Heart left ventricle (tissue), 16 donors: ENCODE data around the gene LRRC37B. TPM values are rescaled to one million over a fixed set of nuclear protein-coding genes. Genes with fewer than 3 reads are reported as not detected.
"Not testable (repeated sequence)": the region's sequence is repeated elsewhere in the genome, so short reads cannot be mapped to it uniquely, and the experiment has no call there.

Source experiments
- ATAC-seq, 4 donors: fragments of 200-7000 bp; cut with Tn5 transposase; one replicate each; pipeline ENCODE4 v1.9.1; 2020 to 2022; ENCODE audit warnings: moderate library complexity in 4 of 4, mild to moderate bottlenecking in 3 of 4, moderate number of reproducible peaks in 1 of 4
- DNase-seq, 5 donors: peaks; one replicate each; pipeline ENCODE4 v3.0.0-alpha.2; 2020
- H3K27ac ChIP-seq, 12 donors: fragments of 200-600 bp; sonication (generic) in 4 of 12; one replicate each; pipeline versions ENCODE4 v1.5.0 to v1.8.0; 2016 to 2022; ENCODE audit warnings: mild to moderate bottlenecking in 2 of 12
- H3K27me3 ChIP-seq, 9 donors: fragments of 200-600 bp; sonication (generic) in 2 of 9; one replicate each; pipeline versions ENCODE4 v1.5.1 to v1.8.0; 2016 to 2022; ENCODE audit warnings: mild to moderate bottlenecking in 3 of 9
- H3K36me3 ChIP-seq, 9 donors: fragments of 200-600 bp; sonication (generic) in 2 of 9; one replicate each; pipeline versions ENCODE4 v1.5.0 to v1.8.0; 2018 to 2022; ENCODE audit warnings: mild to moderate bottlenecking in 2 of 9
- H3K4me1 ChIP-seq, 12 donors: fragments of 200-600 bp; sonication (generic) in 4 of 12; one replicate each; pipeline versions ENCODE4 v1.5.0 to v1.8.0; 2016 to 2022; ENCODE audit warnings: mild to moderate bottlenecking in 3 of 12
- H3K4me3 ChIP-seq, 12 donors: fragments of 200-600 bp; sonication (generic) in 4 of 12; one replicate each; pipeline versions ENCODE4 v1.5.0 to v1.8.0; 2017 to 2022; ENCODE audit warnings: mild to moderate bottlenecking in 9 of 12, moderate library complexity in 4 of 12
- H3K9me3 ChIP-seq, 12 donors: fragments of 200-600 bp; sonication (generic) in 4 of 12; one replicate each; pipeline versions ENCODE4 v1.5.0 to v1.8.0; 2016 to 2022; ENCODE audit warnings: mild to moderate bottlenecking in 1 of 12
- POLR2A ChIP-seq, 2 donors: fragments of 450-650 bp; IDR thresholded peaks; one replicate each; pipeline ENCODE4 v1.6.1; 2017; ENCODE audit warnings: antibody characterized with exemption in 2 of 2, mild to moderate bottlenecking in 2 of 2, moderate library complexity in 2 of 2
- WGBS, 4 donors: extraction: QIAGEN DNeasy Blood & Tissue Kit in 2 of 4; methylation state at CpG; one replicate each; pipeline versions ENCODE4 v1.1.5 to v1.1.7; 2013 to 2018; 5-methylcytosine and 5-hydroxymethylcytosine counted together
- intact Hi-C, 10 donors: fragments of 100-400 bp; cut with DNase I; formaldehyde crosslinking; loops; one replicate each; pipeline versions ENCODE4 v1.11.1 to v1.14.2; 2022
- polyA plus RNA-seq, 2 donors: library from polyadenylated mRNA; stranded (reverse); fragments of 200-250 nt; gene quantifications; one replicate each; pipeline ENCODE4 v1.2.3, GENCODE V29; 2013
- total RNA-seq, 9 donors: library from RNA; depleted of rRNA in 2 of 9; stranded (reverse); fragments of >200 nt in 2 of 9; fragmentation: NEBNext Ultra II Directional in 3 of 9; extraction: Animal tissue kit (Norgen Biotek cat#: 25700) in 3 of 9; gene quantifications; one replicate each; pipeline versions ENCODE4 v1.1.0 to v1.2.4, GENCODE V29; 2016 to 2023
- TF ChIP-seq, protein P1 (sequence below), 12 donors: fragments of 200-600 bp; sonication (generic) in 4 of 12; IDR thresholded peaks; one replicate each; pipeline versions ENCODE4 v1.5.0 to v1.8.0; 2018 to 2022; ENCODE audit warnings: antibody characterized with exemption in 12 of 12, mild to moderate bottlenecking in 5 of 12
- donor health status: ischemic (EF 13 %, LVEDD 7.1; RV severe dilation, severe dysfunction).
- donor health status: healthy with polysubstance abuse.
- donor health status: DM: no; HTN: yes; CAD: no.
- donor health status: DM: no; HTN: no; CAD: no.
- donor health status: ischemic (EF 25% LVEDD 6.9; RV normal size, moderate dysfunction).
- donor health status: ischemic (EF 25% LVEDD 5.7; RV mildly dilated, moderate dysfunction).
- donor health status: healthy.
- donor health status: DM: yes; HTN: yes; CAD: no.
- donor health status: ischemic (EF 35%, LVEDD 5.7; RV mildly dilated, moderate dysfunction).
- donor health status: nonischemic (EF 11% LVEDD 7.7; RV severe dilation, severe dysfunction).
- donor health status: DM: yes; HTN: yes; CAD: no.
- donor health status: PGD.
- donor health status: ischemic (EF 29% LVEDD 5.4; RV normal size, mild dysfunction).
- donor health status: nonischemic (EF 23%, LVEDD 6.1; RV moderate dilation, normal function).

LRRC37B gene
- total and polyA plus RNA-seq, 11 donors = 2.3 to 10.6 (median 3.2) TPM

DNA sequence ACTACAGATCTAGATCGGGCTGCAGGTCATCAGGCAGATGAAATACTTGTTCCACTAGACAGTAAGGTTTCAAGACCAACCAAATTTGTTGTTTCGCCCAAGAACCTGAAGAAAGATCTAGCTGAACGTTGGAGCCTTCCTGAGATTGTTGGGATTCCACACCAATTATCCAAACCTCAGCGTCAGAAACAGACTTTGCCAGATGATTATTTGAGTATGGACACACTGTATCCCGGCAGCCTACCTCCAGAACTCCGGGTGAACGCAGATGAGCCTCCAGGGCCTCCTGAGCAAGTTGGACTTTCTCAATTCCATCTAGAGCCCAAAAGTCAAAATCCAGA is 14.4 kb downstream of the LRRC37B start:
- H3K27me3 ChIP-seq = no peaks in the 10 kb centered on the region
- no peak overlapping the region for H3K4me3 ChIP-seq
- WGBS, 4 donors = 90 to 94% (median 92%) methylated on average over 7 of the region's 7 CpGs
- no peak overlapping the region for H3K27ac ChIP-seq
- no peak for ATAC-seq
- H3K4me1 ChIP-seq = peaks cover 0 to 7% (median 0%) of the 10 kb centered on the region in 12 donors
- H3K36me3 ChIP-seq = peaks cover 0 to 41% (median 29%) of the 10 kb centered on the region in 9 donors
- H3K9me3 ChIP-seq = no peaks in the 10 kb centered on the region
- no peak for DNase-seq
- intact Hi-C loops = no loop called here
- TF ChIP-seq, protein P1, sequence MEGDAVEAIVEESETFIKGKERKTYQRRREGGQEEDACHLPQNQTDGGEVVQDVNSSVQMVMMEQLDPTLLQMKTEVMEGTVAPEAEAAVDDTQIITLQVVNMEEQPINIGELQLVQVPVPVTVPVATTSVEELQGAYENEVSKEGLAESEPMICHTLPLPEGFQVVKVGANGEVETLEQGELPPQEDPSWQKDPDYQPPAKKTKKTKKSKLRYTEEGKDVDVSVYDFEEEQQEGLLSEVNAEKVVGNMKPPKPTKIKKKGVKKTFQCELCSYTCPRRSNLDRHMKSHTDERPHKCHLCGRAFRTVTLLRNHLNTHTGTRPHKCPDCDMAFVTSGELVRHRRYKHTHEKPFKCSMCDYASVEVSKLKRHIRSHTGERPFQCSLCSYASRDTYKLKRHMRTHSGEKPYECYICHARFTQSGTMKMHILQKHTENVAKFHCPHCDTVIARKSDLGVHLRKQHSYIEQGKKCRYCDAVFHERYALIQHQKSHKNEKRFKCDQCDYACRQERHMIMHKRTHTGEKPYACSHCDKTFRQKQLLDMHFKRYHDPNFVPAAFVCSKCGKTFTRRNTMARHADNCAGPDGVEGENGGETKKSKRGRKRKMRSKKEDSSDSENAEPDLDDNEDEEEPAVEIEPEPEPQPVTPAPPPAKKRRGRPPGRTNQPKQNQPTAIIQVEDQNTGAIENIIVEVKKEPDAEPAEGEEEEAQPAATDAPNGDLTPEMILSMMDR (IDR thresholded peaks at IDR 0.05) = no peak
- no peak for TF ChIP-seq POLR2A (IDR thresholded peaks at IDR 0.05)

DNA sequence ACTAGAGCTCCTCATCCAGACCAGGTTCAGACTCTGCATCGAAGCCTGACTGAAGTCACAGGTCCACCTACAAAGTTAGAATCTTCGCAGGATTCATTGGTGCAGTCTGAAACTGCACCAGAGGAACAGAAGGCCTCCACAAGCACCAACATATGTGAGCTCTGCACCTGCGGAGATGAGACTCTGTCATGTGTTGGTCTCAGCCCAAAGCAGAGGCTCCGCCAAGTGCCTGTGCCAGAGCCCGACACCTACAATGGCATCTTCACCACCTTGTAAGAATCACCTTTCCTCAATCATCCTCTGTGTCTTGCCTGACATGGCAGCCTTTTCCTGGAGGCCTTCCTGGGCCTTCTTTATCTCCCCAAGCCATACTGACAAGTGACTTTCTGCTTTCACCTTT is 15.4 kb downstream of the LRRC37B start:
- H3K36me3 ChIP-seq = peaks cover 0 to 39% (median 26%) of the 10 kb centered on the region in 9 donors
- H3K27ac ChIP-seq, H3K4me3 ChIP-seq, ATAC-seq, intact Hi-C loops, H3K9me3 ChIP-seq, H3K4me1 ChIP-seq, H3K27me3 ChIP-seq, DNase-seq: not testable (repeated sequence)
- 98 to 100% (median 100%) methylated on average over 2 to 5 of the region's 5 CpGs for WGBS, 4 donors

DNA sequence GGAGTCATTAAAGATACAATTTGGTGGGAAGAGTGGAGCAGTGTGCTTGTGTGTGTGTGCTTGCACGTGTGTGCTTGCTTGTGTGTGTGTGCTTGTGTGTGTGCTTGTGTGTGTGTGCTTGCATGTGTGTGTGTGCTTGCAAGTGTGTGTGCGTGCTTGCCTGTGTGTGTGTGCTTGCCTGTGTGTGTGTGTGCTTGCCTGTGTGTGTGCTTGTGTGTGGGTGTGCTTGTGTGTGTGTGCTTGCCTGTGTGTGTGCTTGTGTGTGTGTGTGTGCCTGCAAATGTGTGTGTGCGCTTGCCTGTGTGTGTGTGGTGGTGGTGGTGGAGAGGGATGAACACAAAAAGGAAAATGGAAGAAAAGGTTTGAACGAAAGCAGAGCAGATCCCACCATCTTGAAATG is 20.1 kb downstream of the LRRC37B start:
- H3K27me3 ChIP-seq, H3K4me3 ChIP-seq, ATAC-seq, H3K4me1 ChIP-seq, H3K9me3 ChIP-seq, DNase-seq, H3K27ac ChIP-seq, intact Hi-C loops: not testable (repeated sequence)
- peaks cover 0 to 20% (median 5%) of the 10 kb centered on the region in 9 donors for H3K36me3 ChIP-seq
- 94 to 95% (median 94%) methylated on average over 4 of the region's 4 CpGs for WGBS, 4 donors

DNA sequence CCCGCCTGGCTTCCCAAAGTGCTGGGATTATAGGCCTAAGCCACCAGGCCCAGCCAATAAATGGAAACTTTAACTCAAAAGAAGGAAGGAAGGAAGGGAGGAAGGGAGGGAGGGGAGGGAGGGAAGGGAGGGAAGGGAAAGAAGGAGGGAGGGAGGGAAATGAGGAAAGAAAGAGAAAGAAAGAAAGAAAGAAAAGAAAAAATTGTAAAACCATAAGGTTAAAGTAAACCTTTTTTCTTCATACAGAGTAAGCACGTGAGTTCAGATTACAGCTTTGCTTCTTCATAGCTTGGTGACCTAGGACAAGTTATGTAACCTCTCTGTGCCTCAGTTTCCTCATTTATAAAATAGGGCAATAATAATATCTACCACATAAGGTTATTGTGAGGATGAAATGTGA is 26.0 kb downstream of the LRRC37B start:
- H3K27me3 ChIP-seq = no peaks in the 10 kb centered on the region
- DNase-seq = no peak
- no peaks in the 10 kb centered on the region for H3K4me1 ChIP-seq
- no peaks in the 10 kb centered on the region for H3K9me3 ChIP-seq
- H3K36me3 ChIP-seq = peaks cover 0 to 63% (median 42%) of the 10 kb centered on the region in 9 donors
- no peak for ATAC-seq
- no peak overlapping the region for H3K4me3 ChIP-seq
- intact Hi-C loops = no loop called here
- no peak overlapping the region for H3K27ac ChIP-seq
- 94 to 99% (median 95%) methylated on average over 2 of the region's 2 CpGs for WGBS, 4 donors
- TF ChIP-seq, protein P1 (IDR thresholded peaks at IDR 0.05) = no peak
- TF ChIP-seq POLR2A (IDR thresholded peaks at IDR 0.05) = no peak

DNA sequence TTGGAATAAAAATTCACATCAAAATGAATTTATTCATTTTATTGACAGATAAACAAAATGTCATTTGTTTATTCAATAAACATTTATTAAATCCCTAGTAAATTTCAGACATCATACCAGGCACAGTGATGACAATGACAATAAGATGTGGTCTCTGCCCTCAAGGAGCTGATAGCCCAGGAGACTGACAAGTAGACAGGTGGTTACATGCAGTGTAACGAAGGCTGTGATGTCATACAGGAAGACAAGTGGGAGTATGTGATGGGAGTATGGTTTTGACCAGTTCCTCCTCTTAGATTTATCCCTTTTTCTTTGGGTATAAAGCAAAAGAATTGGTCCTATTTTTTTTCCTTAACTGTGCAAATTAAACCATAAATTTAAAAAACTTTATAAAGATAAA is 26.6 kb downstream of the LRRC37B start:
- H3K4me3 ChIP-seq, H3K27me3 ChIP-seq, H3K9me3 ChIP-seq, DNase-seq, ATAC-seq, intact Hi-C loops, H3K27ac ChIP-seq, H3K4me1 ChIP-seq: not testable (repeated sequence)
- H3K36me3 ChIP-seq = peaks cover 0 to 69% (median 47%) of the 10 kb centered on the region in 9 donors
- WGBS, 4 donors = 72 to 83% (median 79%) methylated on average over 1 of the region's 1 CpG

DNA sequence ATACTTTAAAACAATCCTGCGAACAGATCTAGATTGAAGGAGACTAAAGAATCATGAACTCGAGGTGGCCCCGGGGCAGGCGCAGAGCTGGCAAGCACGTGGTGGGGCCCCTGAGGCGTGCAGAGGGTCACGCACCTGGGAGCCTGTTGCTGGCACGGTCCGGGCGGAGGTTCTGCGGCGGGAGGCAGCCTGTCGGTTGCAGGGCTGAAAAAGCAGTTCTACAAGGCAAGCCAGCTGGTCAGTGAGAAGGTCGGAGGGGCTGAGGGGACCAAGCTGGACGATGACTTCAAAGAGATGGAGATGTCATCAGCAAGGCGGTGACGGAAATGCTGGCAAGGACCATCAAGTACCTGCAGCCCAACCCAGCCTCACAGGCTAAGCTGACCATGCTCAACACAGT is 33.1 kb downstream of the LRRC37B start:
- intact Hi-C loops = not testable (repeated sequence)

DNA sequence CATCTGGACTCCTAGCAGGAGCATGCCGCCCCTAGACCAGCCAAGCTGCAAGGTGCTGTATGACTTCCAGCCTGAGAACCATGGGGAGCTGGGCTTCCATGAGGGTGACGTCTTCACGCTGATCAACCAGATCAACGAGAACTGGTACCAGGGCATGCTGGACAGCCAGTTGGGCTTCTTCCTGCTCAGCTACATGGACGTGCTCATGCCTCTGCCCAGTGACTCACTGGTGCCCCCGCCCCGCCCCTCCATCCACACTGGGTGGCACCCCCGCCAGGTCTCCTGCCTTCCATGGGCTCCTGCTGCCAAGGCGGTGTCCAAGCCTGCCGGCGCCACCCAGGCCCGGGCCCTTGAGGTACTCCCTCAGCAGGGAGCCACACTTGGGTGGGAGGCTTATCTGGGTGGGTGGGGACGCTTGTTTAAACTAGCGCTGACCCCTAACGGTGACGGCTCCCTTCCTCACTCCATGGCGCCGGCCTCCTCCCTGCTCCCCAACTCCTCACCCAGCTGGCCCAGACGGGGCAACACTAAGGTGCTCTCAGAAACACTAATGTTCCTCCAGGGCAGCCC is 34.2 kb downstream of the LRRC37B start:
- H3K9me3 ChIP-seq, intact Hi-C loops, DNase-seq, H3K27ac ChIP-seq, H3K27me3 ChIP-seq, H3K4me1 ChIP-seq, ATAC-seq, H3K4me3 ChIP-seq: not testable (repeated sequence)
- 94 to 96% (median 95%) methylated on average over 14 to 19 of the region's 19 CpGs for WGBS, 4 donors
- peaks cover 0 to 50% (median 42%) of the 10 kb centered on the region in 9 donors for H3K36me3 ChIP-seq

More for the DNA sequence above, 33.1 kb downstream of the LRRC37B start:
- not testable (repeated sequence) for H3K9me3 ChIP-seq, ATAC-seq, H3K27ac ChIP-seq, H3K4me1 ChIP-seq, H3K4me3 ChIP-seq, DNase-seq, H3K27me3 ChIP-seq
- 88 to 93% (median 93%) methylated on average over 17 of the region's 17 CpGs for WGBS, 4 donors
- peaks cover 0 to 60% (median 54%) of the 10 kb centered on the region in 9 donors for H3K36me3 ChIP-seq

DNA sequence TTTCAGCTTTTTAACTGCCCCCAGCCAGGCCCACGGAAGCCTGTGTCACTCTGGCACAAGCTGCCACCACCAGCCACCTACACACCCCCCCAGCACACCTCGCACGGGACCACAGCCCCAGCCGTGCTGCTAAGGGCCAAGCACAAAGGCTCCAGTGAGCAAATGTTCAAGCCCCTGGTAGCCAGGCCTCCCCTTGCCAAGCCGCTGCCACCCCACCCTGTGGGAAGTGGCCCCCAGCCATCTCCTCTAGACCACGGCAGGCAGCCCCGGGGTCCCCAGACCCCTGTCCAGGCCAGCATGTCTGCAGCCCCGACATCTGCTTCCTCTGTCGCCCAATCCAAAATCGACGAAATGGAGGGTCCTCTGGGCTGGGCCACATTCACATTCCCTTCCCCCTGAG is 35.1 kb downstream of the LRRC37B start:
- DNase-seq, intact Hi-C loops, H3K27ac ChIP-seq, H3K4me1 ChIP-seq, H3K9me3 ChIP-seq, ATAC-seq, H3K4me3 ChIP-seq, H3K27me3 ChIP-seq: not testable (repeated sequence)
- H3K36me3 ChIP-seq = peaks cover 0 to 42% (median 33%) of the 10 kb centered on the region in 9 donors
- 94 to 98% (median 95%) methylated on average over 5 to 10 of the region's 11 CpGs for WGBS, 4 donors

DNA sequence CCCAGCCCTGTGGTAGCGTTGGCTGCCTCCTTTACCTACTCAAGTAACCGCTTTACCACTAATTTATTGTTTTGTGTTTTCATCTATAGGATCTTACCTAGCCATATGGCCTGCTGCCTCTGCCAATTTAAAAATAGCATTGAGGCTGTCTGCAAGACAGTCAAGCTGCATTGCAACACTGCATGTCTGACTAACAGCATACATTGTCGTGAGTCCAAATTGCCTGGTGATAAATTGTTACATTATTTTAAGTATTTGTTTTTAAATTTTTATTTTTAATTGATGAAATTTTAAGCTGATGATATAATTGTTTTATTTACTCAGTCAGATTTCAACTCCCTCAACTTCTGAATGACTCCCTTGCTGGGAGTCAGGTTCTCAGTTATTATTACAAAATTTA is 38.4 kb downstream of the LRRC37B start:
- ATAC-seq, intact Hi-C loops, H3K27me3 ChIP-seq, H3K27ac ChIP-seq, DNase-seq, H3K4me1 ChIP-seq, H3K9me3 ChIP-seq, H3K4me3 ChIP-seq: not testable (repeated sequence)
- H3K36me3 ChIP-seq = peaks cover 0 to 36% (median 22%) of the 10 kb centered on the region in 9 donors
- 81 to 92% (median 85%) methylated on average over 3 of the region's 3 CpGs for WGBS, 4 donors
